Measurements from ENCODE around the gene TFPI2.
"Not testable (repeated sequence)": the region's sequence is repeated elsewhere in the genome, so short reads cannot be mapped to it uniquely, and the experiment has no call there.

The TFPI2 gene

GRCh38 chr7:93890464-93891068, at the start of gene TFPI2:
Gene TFPI2, minus strand, starts transcription at chr7:93890753. Its CDS starts 75 bp downstream, at chr7:93890678.
- peak; percentile 2 to 20 for DNase-seq

- DNase-seq = no peak
These were observed 47.7 kb upstream of the TFPI2 start for GRCh38 chr7:93938293-93938692.

DNA sequence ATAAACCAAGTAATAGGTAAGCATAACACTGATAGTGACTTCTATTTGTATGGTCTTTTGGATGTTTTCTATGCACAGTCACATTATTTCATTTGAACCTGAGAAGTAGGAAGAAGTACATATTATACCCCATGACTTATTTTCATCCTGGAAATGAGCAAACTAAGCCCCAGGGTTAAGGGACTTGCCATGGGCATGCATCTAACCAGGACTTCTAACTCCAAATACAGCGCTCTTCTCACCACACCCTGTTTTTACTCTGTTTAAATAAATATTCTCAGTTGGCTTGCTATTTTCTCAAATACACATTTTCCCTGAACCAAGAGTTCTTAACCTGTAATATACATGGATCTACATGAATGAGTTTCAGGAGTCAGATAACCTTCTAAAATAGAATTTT, 47.3 kb upstream of the TFPI2 start:
- no peak for DNase-seq

GRCh38 chr7:93935102-93935501, 44.5 kb upstream of the TFPI2 start:
- no peak for DNase-seq

DNA sequence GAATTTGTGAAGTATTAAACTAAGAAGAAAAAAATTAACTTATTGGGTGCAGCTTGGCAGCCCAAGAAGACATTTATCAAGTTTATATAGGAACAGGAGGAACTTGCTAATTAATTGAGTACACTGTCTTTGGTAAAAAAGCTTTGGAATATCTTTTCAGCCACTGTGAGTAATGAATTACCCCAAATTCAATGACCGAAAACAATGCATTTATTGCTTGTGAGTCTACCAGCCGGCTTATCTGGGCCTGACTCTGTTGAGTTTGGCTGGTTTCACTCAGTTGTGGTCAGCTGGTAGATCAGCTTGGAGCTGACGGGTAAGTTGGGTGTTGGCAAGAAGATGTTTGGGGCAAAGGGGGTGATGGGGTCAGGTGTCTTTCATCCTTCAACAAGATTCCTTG, 42.6 kb upstream of the TFPI2 start:
- DNase-seq = no peak

GRCh38 chr7:93931655-93932054, 41.1 kb upstream of the TFPI2 start:
- no peak for DNase-seq

GRCh38 chr7:93927585-93927984, 37.0 kb upstream of the TFPI2 start:
- no peak for DNase-seq

DNA sequence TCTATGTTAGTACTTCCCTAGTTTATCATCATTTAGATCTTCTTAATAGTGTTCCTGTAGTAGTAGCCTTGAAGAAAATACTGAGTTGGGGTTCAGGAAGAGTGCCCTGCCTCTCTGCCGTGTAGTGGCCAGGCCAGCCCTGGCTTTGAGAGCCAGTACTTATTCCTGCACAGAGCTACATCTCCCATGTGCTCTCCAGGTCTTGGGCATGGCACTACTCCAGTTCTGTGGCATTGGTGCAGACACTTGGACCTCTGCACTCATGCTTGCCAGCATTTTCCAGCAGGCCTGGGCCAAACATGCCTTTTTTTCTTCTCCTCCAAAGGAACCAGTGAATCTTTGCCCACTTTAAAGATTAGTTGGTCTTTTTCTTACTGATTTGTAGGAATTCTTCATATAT, 36.2 kb upstream of the TFPI2 start:
- no peak for DNase-seq

- DNase-seq = no peak
These were observed 33.4 kb upstream of the TFPI2 start for GRCh38 chr7:93923942-93924341.

- DNase-seq = no peak
These were observed 32.7 kb upstream of the TFPI2 start for GRCh38 chr7:93923296-93923695.

GRCh38 chr7:93921607-93922566, 31.3 kb upstream of the TFPI2 start, which contains the start of gene GNG11:
Gene GNG11, plus strand, starts transcription at chr7:93921735. Its CDS starts 403 bp downstream, at chr7:93922138.
- peak; percentile 5 to 20 for DNase-seq

DNA sequence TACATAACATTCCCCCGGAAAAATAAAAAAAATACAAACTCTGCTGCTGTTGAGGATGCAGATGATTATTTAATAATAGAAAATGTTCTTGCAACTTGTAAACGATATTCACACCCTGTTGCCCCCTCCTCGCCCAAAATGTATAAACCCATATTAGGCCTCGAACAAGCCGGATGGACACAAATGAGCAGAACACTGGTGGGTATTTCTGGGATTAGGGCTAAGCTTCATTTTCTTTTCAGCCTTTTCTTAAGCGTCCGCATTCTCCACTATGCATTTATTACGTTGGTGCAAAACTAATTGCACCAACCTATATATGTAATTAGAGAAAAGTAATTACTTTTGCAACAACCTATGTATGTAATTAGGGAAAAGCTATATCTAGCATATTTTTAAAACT, 30.6 kb upstream of the TFPI2 start:
- no peak for DNase-seq

- DNase-seq = no peak
These were observed 30.1 kb upstream of the TFPI2 start for GRCh38 chr7:93920496-93921182.

- DNase-seq = not testable (repeated sequence)
These were observed 25.8 kb upstream of the TFPI2 start for GRCh38 chr7:93916315-93916714.

DNA sequence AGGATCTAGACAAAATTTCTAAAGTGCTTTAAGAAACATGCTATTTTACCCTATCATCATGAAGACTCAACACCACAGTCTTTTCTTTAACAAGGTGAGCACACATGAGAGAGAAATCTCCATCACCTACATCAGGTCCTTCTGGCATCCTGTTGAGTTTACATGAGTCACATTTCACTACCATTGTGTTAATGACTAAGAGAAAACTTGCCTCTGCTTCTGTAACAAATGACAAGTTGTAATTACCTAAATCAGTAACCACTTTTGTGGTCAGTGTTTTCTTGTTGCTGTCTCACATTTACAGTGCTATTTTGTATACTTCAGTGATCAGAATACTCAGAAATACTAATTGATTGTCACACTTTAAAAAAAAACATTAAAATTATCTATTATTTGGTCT, 25.3 kb upstream of the TFPI2 start:
- DNase-seq = not testable (repeated sequence)

- not testable (repeated sequence) for DNase-seq
These were observed 24.8 kb upstream of the TFPI2 start for GRCh38 chr7:93915206-93915842.

DNA sequence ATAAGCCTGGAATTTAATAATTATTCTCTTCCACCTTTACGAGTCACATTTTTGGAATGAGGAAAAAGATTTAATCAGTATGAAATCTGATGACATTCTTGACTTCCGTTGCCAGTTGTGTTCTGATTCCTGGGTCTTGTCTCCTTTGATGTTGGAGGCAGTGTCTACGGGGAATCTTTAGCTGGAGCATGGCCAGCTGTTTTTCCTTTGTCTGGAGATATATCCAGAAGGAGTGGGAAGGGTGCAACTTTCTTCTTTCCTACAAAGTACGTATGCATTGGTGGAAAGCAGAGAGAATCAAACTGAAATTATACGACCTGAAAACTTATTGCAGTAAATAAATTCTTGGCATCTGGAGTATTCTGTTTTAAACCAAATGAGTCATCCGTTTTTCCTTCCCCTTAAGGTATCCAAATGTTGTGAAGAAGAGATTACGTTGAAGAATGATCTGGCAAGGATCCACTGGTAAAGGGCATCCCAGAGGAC, 24.1 kb upstream of the TFPI2 start:
- no peak for DNase-seq

- no peak for DNase-seq
These were observed 22.6 kb upstream of the TFPI2 start for GRCh38 chr7:93913197-93913596.

DNA sequence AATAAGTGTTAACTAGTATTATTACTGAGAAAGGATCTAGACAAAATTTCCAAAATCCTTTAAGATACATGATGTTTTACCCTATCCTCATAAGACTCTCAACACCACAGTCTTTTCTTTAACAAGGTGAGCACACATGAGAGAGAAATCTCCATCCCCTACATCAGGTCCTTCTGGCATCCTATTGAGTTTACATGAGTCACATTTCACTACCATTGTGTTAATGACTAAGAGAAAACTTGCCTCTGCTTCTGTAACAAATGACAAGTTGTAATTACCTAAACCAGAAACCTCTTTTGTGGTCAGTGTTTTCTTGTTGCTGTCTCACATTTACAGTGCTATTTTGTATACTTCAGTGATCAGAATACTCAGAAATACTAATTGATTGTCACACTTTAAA, 21.1 kb upstream of the TFPI2 start:
- not testable (repeated sequence) for DNase-seq

DNA sequence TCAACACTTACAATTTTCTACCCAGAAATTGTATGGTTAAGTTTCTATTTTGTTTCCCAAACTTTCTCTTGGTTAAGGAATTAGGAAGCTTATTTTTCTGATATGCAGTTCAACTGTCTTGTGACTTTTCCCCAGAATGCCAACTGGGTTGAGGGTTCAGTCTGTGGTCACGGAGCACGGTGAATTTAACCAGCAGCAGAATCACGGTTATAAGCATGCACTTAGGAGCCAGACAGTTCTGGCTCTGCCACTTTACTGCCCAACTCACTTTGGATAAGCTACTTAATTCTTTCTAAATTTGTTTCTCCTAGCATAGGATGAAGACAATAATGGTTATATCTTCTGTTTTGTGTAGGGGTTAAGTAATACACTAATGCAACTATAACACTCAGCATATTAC, 20.7 kb upstream of the TFPI2 start:
- DNase-seq = not testable (repeated sequence)

DNA sequence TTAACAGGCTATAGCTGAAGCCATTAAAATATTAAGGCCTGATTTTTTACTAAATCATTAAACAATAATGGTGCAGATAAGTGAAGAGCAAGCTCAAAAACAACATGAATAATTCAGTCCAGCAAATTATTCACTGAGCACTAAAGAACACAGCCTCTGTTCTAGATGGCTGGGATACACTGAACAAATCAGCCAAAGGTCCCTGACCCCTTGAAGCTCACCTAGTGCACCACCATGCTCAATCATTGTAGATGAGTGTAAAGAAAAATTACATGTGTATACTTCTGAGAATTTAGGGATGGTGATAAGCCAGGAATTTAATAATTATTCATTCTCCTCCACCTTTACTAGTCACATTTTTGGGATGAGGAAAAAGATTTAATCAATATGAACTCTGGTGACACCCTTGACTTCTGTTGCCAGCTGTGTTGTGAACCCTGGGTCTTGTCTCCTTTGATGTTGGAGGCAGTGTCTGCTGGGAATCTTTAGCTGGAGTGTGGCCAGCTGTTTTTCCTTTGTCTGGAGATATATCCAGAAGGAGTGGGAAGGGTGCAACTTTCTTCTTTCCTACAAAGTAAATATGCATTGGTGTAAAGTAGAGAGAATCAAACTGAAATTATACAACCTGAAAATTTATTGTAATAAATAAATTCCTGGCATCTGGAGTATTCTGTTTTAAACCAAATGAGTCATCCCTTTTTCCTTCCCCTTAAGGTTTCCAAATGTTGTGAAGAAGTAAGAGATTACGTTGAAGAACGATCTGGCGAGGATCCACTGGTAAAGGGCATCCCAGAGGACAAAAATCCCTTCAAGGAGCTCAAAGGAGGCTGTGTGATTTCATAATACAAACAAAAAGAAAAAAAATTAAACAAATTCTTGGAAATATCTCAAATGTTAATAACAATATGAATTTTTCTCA, 19.8 kb upstream of the TFPI2 start:
- no peak for DNase-seq

GRCh38 chr7:93906267-93906666, 15.7 kb upstream of the TFPI2 start, which contains the start of gene GNGT1:
Gene GNGT1, plus strand, starts transcription at chr7:93906567. Its CDS starts 180 bp downstream, at chr7:93906747.
- DNase-seq = no peak
